ENCODE results near the gene IL6. TPM values are rescaled to one million over a fixed set of nuclear protein-coding genes. Genes with fewer than 3 reads are reported as not detected.

The IL6 gene
- total and polyA plus RNA-seq, 2 of the 8 experiments (the other 6 are each of a cell fraction or from before 2014, with no cell fraction given): 0.12 to 0.41 TPM

DNA sequence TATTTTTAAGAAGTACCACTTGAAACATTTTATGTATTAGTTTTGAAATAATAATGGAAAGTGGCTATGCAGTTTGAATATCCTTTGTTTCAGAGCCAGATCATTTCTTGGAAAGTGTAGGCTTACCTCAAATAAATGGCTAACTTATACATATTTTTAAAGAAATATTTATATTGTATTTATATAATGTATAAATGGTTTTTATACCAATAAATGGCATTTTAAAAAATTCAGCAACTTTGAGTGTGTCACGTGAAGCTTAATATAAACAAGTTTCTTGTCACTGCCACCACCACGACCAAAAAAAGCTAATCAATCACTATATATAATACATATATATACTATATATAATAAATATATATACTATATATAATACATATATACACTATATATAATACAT, 4.8 kb downstream of the IL6 start:
- Histone ChIP-seq H3K23ac (ENCODE audit: insufficient read length) (no peak overlapping the region), H3K27ac (ENCODE audit: low read depth, low read length) (no peak overlapping the region), H3K4me2 (ENCODE audit: insufficient read depth in 1 of 2, low read depth in 2 of 2, low read length in 2 of 2) (no peak overlapping the region), H3K27me3 (replicated peaks in 1 of 4; ENCODE audit: control insufficient read depth in 3 of 4, extremely low read depth in 1 of 4, insufficient read depth in 3 of 4, low read length in 3 of 4) (no peaks in the 10 kb centered on the region), H3K9me3 (ENCODE audit: insufficient read depth in 2 of 2, low read depth in 1 of 2, low read length in 1 of 2) (no peaks in the 10 kb centered on the region), H2AK5ac (ENCODE audit: low read depth, low read length) (no peak overlapping the region), H3K23me2 (ENCODE audit: low read depth, low read length) (no peaks in the 10 kb centered on the region), H4K91ac (replicated peaks; ENCODE audit: insufficient read length, low read length) (no peak overlapping the region), H4K5ac (ENCODE audit: insufficient read length, low read depth, low read length) (no peak overlapping the region), H4K8ac (ENCODE audit: extremely low read depth, insufficient read depth, low read length) (no peak overlapping the region), H2BK5ac (ENCODE audit: low read depth, low read length) (no peak overlapping the region), H4K20me1 (replicated peaks in 1 of 2; ENCODE audit: control insufficient read depth in 1 of 2, insufficient read depth in 2 of 2, low read length in 2 of 2) (no peaks in the 10 kb centered on the region), H3K4me3 (ENCODE audit: extremely low read depth in 1 of 4, insufficient read depth in 2 of 4, low read depth in 3 of 4, low read length in 4 of 4) (no peak overlapping the region), H2AFZ (ENCODE audit: low read length) (no peak overlapping the region), H2BK120ac (replicated peaks; ENCODE audit: low read depth, low read length) (no peak overlapping the region), H3K14ac (ENCODE audit: insufficient read length) (no peak overlapping the region), H2BK20ac (ENCODE audit: low read length) (no peak overlapping the region), H3K9ac (replicated peaks in 1 of 4; ENCODE audit: extremely low read depth in 1 of 4, low read depth in 3 of 4, low read length in 3 of 4) (no peak overlapping the region), H2BK12ac (ENCODE audit: low read depth, low read length) (no peak overlapping the region), H3K79me2 (ENCODE audit: control insufficient read depth in 1 of 2, insufficient read depth in 2 of 2, low read length in 2 of 2) (no peaks in the 10 kb centered on the region), H3K36me3 (ENCODE audit: control insufficient read depth in 2 of 4, insufficient read depth in 4 of 4, low read length in 3 of 4) (no peaks in the 10 kb centered on the region), H3K56ac (replicated peaks; ENCODE audit: insufficient read length, low read depth, low read length) (no peak overlapping the region), H3K4ac (replicated peaks; ENCODE audit: insufficient read length, low read depth, low read length) (no peak overlapping the region), H3K79me1 (ENCODE audit: low read depth, low read length) (no peaks in the 10 kb centered on the region), H2BK15ac (ENCODE audit: low read length) (no peak overlapping the region), H3K18ac (ENCODE audit: extremely low read depth, low read length) (no peak overlapping the region), H3K4me1 (replicated peaks in 1 of 4; ENCODE audit: control insufficient read depth in 3 of 4, insufficient read depth in 4 of 4, low read length in 3 of 4) (peaks cover 3 to 9% (median 5%) of the 10 kb centered on the region in 4 experiments)
- WGBS, 2 experiments (ENCODE audit: extremely low coverage in 1 of 2, insufficient coverage in 1 of 2, insufficient read length in 1 of 2, insufficient replicate concordance in 2 of 2, low coverage in 1 of 2, low lambda C conversion rate in 2 of 2, missing lambda C conversion rate in 1 of 2): 92% methylated on average over 2 of the region's 2 CpGs; no CpG with 5 or more reads in 1 of the 2 experiments
- CTCF ChIA-PET (ENCODE audit: partially characterized antibody): interaction anchor here (0.7 to 16.8 kb wide), 9 partner anchors 8 to 323 kb away, joined by 3 to 385 read pairs (median 5); no protein-coding TSS in a partner anchor
- DNase-seq (ENCODE audit: low read depth in 1 of 2, low spot score in 2 of 2): no peak
- no peak for FAIRE-seq
- TF ChIP-seq SP1 (IDR thresholded peaks at IDR 0.05; ENCODE audit: low read depth, low read length) (no peak), TAF7 (optimal IDR thresholded peaks at IDR 0.05; ENCODE audit: borderline replicate concordance, low read depth, low read length) (no peak), EZH2 (IDR thresholded peaks at IDR 0.05; ENCODE audit: low read depth, low read length, severe bottlenecking) (no peak), CHD2 (IDR thresholded peaks at IDR 0.05; ENCODE audit: low read length) (no peak), SP2 (IDR thresholded peaks at IDR 0.05; ENCODE audit: low read length) (no peak), EGR1 (IDR thresholded peaks at IDR 0.05; ENCODE audit: borderline replicate concordance, low read depth, low read length) (no peak), EP300 (IDR thresholded peaks at IDR 0.05; ENCODE audit: borderline replicate concordance in 1 of 2, low read depth in 2 of 2, low read length in 2 of 2) (no peak), CBX8 (IDR thresholded peaks at IDR 0.05; ENCODE audit: borderline replicate concordance, low read depth, low read length) (no peak), KDM5A (IDR thresholded peaks at IDR 0.05; ENCODE audit: low read length) (no peak), SIN3A (conservative IDR thresholded peaks at IDR 0.05 in 1 of 2, IDR thresholded peaks at IDR 0.05 in 1 of 2; ENCODE audit: low read depth in 1 of 2, low read length in 2 of 2) (no peak), TAF1 (IDR thresholded peaks at IDR 0.05; ENCODE audit: low read depth, low read length) (no peak)
- POLR2A ChIA-PET (ENCODE audit: partially characterized antibody): no interaction called here
